HEK293T (cell line): ENCODE data around the gene THTPA.

Experiments used
- ARNT ChIP-seq: fragments of 450-650 bp; IDR thresholded peaks from 2 replicates; pipeline ENCODE4 v1.6.1; 2017; ENCODE audit warnings: mild to moderate bottlenecking
- BHLHE40 ChIP-seq: fragments of 450-650 bp; IDR thresholded peaks from 2 replicates; pipeline ENCODE4 v1.6.1; 2016; ENCODE audit warnings: mild to moderate bottlenecking, moderate library complexity, borderline replicate concordance
- ELF4 ChIP-seq: fragments of 450-650 bp; IDR thresholded peaks from 2 replicates; pipeline ENCODE4 v1.6.1; 2017; ENCODE audit warnings: antibody characterized with exemption
- FOXA1 ChIP-seq: fragments of 450-650 bp; IDR thresholded peaks from 2 replicates; pipeline ENCODE4 v1.6.1; 2016; ENCODE audit warnings: mild to moderate bottlenecking
- NFRKB ChIP-seq: fragments of 450-650 bp; IDR thresholded peaks from 2 replicates; pipeline ENCODE4 v1.6.1; 2016; ENCODE audit warnings: mild to moderate bottlenecking, moderate library complexity
- SP1 ChIP-seq: fragments of 450-650 bp; IDR thresholded peaks from 2 replicates; pipeline ENCODE4 v1.6.1; 2017
- SUZ12 ChIP-seq: fragments of 450-650 bp; IDR thresholded peaks from 2 replicates; pipeline ENCODE4 v1.6.1; 2016; ENCODE audit warnings: mild to moderate bottlenecking
- TARDBP ChIP-seq: fragments of 450-650 bp; IDR thresholded peaks from 2 replicates; pipeline ENCODE4 v1.6.1; 2016

- no peak for TF ChIP-seq SP1
- TF ChIP-seq NFRKB = no peak
- TF ChIP-seq BHLHE40 = no peak
- no peak for TF ChIP-seq TARDBP
- TF ChIP-seq SUZ12 = no peak
- TF ChIP-seq ELF4 = no peak
- TF ChIP-seq FOXA1 = no peak
- TF ChIP-seq ARNT = no peak
These were observed 23.4 kb upstream of the THTPA start for GRCh38 chr14:23532658-23533057.
